Pancreas (tissue), 10 donors: Measurements from ENCODE around the gene GLIS2. TPM values are rescaled to one million over a fixed set of nuclear protein-coding genes. Genes with fewer than 3 reads are reported as not detected.

ENCODE experiments used
- ATAC-seq, 4 donors: fragments of 200-7000 bp; cut with Tn5 transposase; one replicate each; pipeline versions ENCODE4 v1.8.0 to v1.9.1; 2020; ENCODE audit warnings: mild to moderate bottlenecking in 4 of 4, moderate library complexity in 4 of 4
- DNase-seq, 6 donors: peaks; one replicate each; pipeline ENCODE4 v3.0.0-alpha.2; 2020
- FAIRE-seq: peaks from 2 replicates; lab custom pipeline; 2012; peaks lifted over from hg19 to GRCh38; lab: Jason Lieb, UNC
- H3K27ac ChIP-seq, 4 donors: fragments of 200-600 bp; sonication (generic); 1 replicate in 3 of 4; 2 replicates in 1 of 4; pipeline versions ENCODE4 v1.5.0 to v1.8.0; 2020
- H3K27me3 ChIP-seq, 4 donors: fragments of 200-600 bp; one replicate each; pipeline ENCODE4 v1.8.0; 2021
- H3K36me3 ChIP-seq, 3 donors: fragments of 200-600 bp; sonication (generic) in 1 of 3; one replicate each; pipeline versions ENCODE4 v1.5.0 to v1.8.0; 2020 to 2021
- H3K4me1 ChIP-seq, 3 donors: fragments of 200-600 bp; one replicate each; pipeline ENCODE4 v1.8.0; 2021
- H3K4me3 ChIP-seq, 4 donors: fragments of 200-600 bp; sonication (generic) in 2 of 4; one replicate each; pipeline versions ENCODE4 v1.5.0 to v1.8.0; 2020 to 2021
- H3K9me3 ChIP-seq, 4 donors: fragments of 200-600 bp; one replicate each; pipeline ENCODE4 v1.8.0; 2021
- CTCF ChIP-seq, 4 donors: fragments of 200-600 bp; sonication (generic) in 3 of 4; IDR thresholded peaks; one replicate each; pipeline versions ENCODE4 v1.5.0 to v1.8.0; 2021; ENCODE audit warnings: antibody characterized with exemption in 4 of 4
- WGBS, 2 donors: extraction: QIAGEN DNeasy Blood & Tissue Kit; methylation state at CpG; one replicate each; pipeline ENCODE4 v1.1.7; 2013; 5-methylcytosine and 5-hydroxymethylcytosine counted together
- intact Hi-C, 3 donors: fragments of 100-400 bp; cut with DNase I; formaldehyde crosslinking; loops; one replicate each; pipeline versions ENCODE4 v1.11.1 to v1.14.2; 2022
- polyA plus RNA-seq, 2 donors: library from polyadenylated mRNA; stranded (reverse); fragments of 200-250 nt; gene quantifications; one replicate each; pipeline ENCODE4 v1.2.3, GENCODE V29; 2013
- total RNA-seq, 6 donors: library from RNA; stranded (reverse); fragmentation: NEBNext Ultra II Directional in 4 of 6; extraction: Animal tissue kit (Norgen Biotek cat#: 25700) in 4 of 6; gene quantifications; one replicate each; pipeline versions ENCODE4 v1.2.1 to v1.2.4, GENCODE V29; 2021 to 2023
- donor health status: healthy with polysubstance abuse.
- donor health status: DM: no; HTN: no; CAD: no; lungs with moderate emphysema.
- donor health status: DM: no; HTN: no; CAD: no.
- donor health status: control.
- donor health status: control.
- donor health status: Bipolar disorder and iron deficiency.
- donor health status: DM: yes; HTN: yes; CAD: no.
- donor health status: DM: no; HTN: no; CAD: no.
- donor health status: DM: no; HTN: no; CAD: no.
- donor health status: DM: yes; HTN: yes; CAD: no.

The GLIS2 gene
- total and polyA plus RNA-seq, 8 donors, result 5.5 to 15.1 (median 10.9) TPM

- Histone ChIP-seq H3K4me3 (no peak overlapping the region), H3K9me3 (no peaks in the 10 kb centered on the region), H3K4me1 (peaks cover 0 to 3% (median 0%) of the 10 kb centered on the region in 3 donors), H3K36me3 (no peaks in the 10 kb centered on the region), H3K27ac (no peak overlapping the region), H3K27me3 (no peaks in the 10 kb centered on the region)
- DNase-seq (peak; percentile 62 to 95 (median 80)), ATAC-seq (peak; percentile 86 to 96 (median 92)), FAIRE-seq (no peak)
- intact Hi-C loops, result loop anchor here (2.0 to 10.0 kb wide), 4 partner anchors 40 to 116 kb away; no protein-coding TSS in a partner anchor
- TF ChIP-seq CTCF (IDR thresholded peaks at IDR 0.05), result peak; percentile 85 to 94 (median 90)
- WGBS, 2 donors, result 9 to 12% methylated on average over 22 of the region's 22 CpGs
Observed at GRCh38 chr16:4288148-4288921, 27.5 kb upstream of the GLIS2 start.

GRCh38 chr16:4290236-4290830 is 25.5 kb upstream of the GLIS2 start:
- WGBS, 2 donors, result 84 to 85% methylated on average over 8 of the region's 8 CpGs
- no peak for DNase-seq
- Histone ChIP-seq H3K27ac (no peak overlapping the region), H3K9me3 (no peaks in the 10 kb centered on the region), H3K36me3 (no peaks in the 10 kb centered on the region), H3K4me1 (peaks cover 0 to 3% (median 0%) of the 10 kb centered on the region in 3 donors), H3K4me3 (no peak overlapping the region), H3K27me3 (no peaks in the 10 kb centered on the region)
- no peak for FAIRE-seq
- ATAC-seq, result no peak
- intact Hi-C loops, result no loop called here
- TF ChIP-seq CTCF (IDR thresholded peaks at IDR 0.05), result no peak

- H3K27me3 ChIP-seq, result no peaks in the 10 kb centered on the region
- FAIRE-seq (no peak), ATAC-seq (no peak), DNase-seq (no peak)
- peaks cover 0 to 3% (median 0%) of the 10 kb centered on the region in 3 donors for H3K4me1 ChIP-seq
- H3K4me3 ChIP-seq, result no peak overlapping the region
- intact Hi-C loops, result no loop called here
- H3K9me3 ChIP-seq, result no peaks in the 10 kb centered on the region
- no peaks in the 10 kb centered on the region for H3K36me3 ChIP-seq
- WGBS, 2 donors, result 86 to 90% methylated on average over 4 of the region's 4 CpGs
- no peak overlapping the region for H3K27ac ChIP-seq
- TF ChIP-seq CTCF (IDR thresholded peaks at IDR 0.05), result no peak
Observed at GRCh38 chr16:4291699-4292098, 24.2 kb upstream of the GLIS2 start.

GRCh38 chr16:4293181-4293716 is 22.6 kb upstream of the GLIS2 start:
- 66 to 72% methylated on average over 14 of the region's 14 CpGs for whole genome bisulfite sequencing, 2 donors
- ATAC-seq (no peak), DNase-seq (no peak), FAIRE-seq (no peak)
- Histone ChIP-seq H3K36me3 (no peaks in the 10 kb centered on the region), H3K27me3 (no peaks in the 10 kb centered on the region), H3K9me3 (no peaks in the 10 kb centered on the region), H3K4me1 (peaks cover 0 to 3% (median 0%) of the 10 kb centered on the region in 3 donors), H3K4me3 (no peak overlapping the region), H3K27ac (no peak overlapping the region)
- TF ChIP-seq CTCF (IDR thresholded peaks at IDR 0.05), result no peak
- intact Hi-C loops, result no loop called here
